PC-9 (cell line): ENCODE measurements around the gene USP7.

Experiments used
- CTCF ChIP-seq: fragments of 200-600 bp; sonication (generic); conservative IDR thresholded peaks from 2 replicates; pipeline ENCODE4 v1.6.1; 2017; ENCODE audit warnings: mixed run types, antibody characterized with exemption, mild to moderate bottlenecking, moderate library complexity
- EZH2 ChIP-seq: fragments of 200-600 bp; sonication (generic); IDR thresholded peaks from 2 replicates; pipeline ENCODE4 v1.8.0; 2017; ENCODE audit warnings: antibody characterized with exemption, low read depth

GRCh38 chr16:8872967-8873865 is 90.5 kb downstream of the USP7 start:
- peak; percentile 34; the same call in 1 of the 2 replicates for TF ChIP-seq CTCF
- TF ChIP-seq EZH2: no peak
